GM21825 (cell line): Measurements from ENCODE around the gene GLRA1.
"Not testable (repeated sequence)": the region's sequence is repeated elsewhere in the genome, so short reads cannot be mapped to it uniquely, and the experiment has no call there.

Source experiments
- ATAC-seq: cut with Tn5 transposase; IDR thresholded peaks from one replicate; pipeline ENCODE4 v1.9.1; 2021; ENCODE audit warnings: mild to moderate bottlenecking, moderate library complexity; ENCODE audit not compliant: unreplicated experiment

The GLRA1 gene

DNA sequence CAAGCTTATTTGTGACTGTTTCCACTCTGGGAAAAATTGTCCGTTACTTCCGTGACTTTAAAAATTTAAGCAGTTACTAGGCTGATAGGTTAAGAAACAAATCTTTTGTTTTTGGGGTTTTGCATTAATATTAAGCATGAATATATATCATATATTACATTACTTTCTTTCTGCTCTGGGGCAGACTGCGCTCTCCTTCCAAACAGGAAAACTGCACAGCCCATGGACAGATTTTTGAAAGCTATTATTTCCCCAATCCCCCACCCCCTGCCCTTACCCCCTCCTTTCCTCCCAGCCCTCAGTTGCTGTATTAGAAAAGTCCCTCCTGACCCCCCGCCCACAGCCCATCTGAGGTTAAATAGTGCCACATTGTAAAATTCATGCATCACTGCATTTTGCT lies 102.5 kb downstream of the GLRA1 start:
- ATAC-seq, result no peak

GRCh38 chr5:151820903-151821302 lies 103.7 kb downstream of the GLRA1 start:
- no peak for ATAC-seq

DNA sequence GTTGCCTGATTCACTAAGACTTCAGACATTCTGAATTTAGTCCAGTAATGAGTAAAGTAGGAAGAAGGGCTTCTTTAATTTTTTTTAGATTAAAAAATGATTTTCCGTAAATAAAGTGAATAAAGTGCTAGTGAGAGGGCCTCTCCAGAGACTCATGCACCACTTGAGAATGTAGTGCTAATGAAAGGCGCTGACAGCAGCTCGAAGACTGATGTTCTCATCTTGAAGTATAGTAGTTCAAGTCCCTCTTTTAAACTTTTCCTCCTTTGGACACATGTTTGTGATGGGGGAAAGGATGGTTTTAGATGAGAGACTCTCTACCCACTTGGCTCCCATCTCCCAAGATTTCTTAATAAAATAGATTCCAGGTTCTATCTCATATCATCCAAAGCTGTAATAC lies 104.4 kb downstream of the GLRA1 start:
- ATAC-seq, result no peak

DNA sequence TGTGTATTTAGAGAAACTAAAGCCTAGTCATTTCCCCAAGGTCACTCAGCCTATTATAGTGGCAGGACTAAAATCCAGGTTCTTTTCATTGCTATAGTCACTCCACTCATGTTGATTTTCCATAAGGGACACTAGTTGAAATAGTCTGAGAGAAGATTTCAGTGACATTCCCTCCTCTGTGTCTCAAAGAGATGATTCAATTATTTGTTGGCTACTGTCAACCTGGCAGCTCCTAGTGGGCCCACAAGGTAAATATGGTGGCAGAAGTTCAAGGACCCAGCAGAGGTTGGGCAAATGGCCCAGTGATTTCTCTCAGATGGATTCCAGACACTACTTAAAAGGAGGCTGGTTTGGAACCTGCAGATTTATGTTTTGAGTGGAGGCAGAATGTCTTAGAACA lies 104.8 kb downstream of the GLRA1 start:
- ATAC-seq, result no peak

GRCh38 chr5:151815051-151815450 lies 109.6 kb downstream of the GLRA1 start:
- no peak for ATAC-seq

DNA sequence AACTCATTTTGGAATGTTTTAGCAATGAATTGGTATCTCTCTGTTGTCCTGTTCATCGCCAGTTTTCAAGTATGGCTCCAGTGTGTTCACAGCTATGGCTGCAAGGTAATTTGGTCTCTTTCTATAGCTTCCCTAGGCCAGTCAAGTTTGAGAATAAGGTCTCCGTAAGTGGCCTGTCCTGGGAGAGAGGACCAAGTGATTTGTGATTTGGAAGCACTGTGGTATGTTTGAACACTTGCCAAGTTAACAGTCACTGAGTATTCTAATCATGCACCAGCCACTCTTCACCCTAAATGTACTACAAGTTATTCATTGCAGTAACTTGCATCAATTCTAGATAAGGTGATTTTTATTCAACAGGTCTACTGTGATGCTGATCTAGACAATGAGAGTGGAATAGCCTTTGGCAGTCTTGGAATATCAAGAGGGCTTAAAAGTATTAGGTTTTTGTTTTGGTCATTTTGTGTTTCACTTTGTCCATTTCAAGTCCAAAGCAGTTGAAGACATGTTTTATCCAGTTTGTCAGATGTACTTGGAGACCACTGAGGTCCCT lies 111.8 kb downstream of the GLRA1 start:
- no peak for ATAC-seq

- ATAC-seq, result no peak
Observed at GRCh38 chr5:151811593-151812321, 112.9 kb downstream of the GLRA1 start.

DNA sequence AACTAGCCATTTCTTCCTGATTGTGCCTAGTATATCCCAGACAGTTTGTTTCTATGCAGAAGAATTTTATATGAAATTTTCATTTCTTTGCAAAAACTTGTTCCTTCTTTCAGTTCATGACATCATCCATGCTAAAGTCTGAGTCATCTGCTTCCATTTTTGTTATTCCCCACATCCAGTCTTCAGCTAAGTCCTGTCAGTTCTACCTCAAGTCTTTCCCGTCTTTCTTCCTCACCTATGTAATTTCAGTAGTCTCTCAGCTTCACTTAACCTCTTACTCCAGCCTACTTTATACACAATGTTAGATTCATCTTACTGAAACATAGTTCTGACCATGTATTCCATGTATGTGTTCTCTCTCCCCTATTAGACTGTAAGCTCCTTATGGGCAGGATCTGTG lies 113.8 kb downstream of the GLRA1 start:
- no peak for ATAC-seq

GRCh38 chr5:151810449-151810848 lies 114.2 kb downstream of the GLRA1 start:
- ATAC-seq, result no peak

GRCh38 chr5:151808451-151809169 lies 116.0 kb downstream of the GLRA1 start:
- ATAC-seq, result no peak

DNA sequence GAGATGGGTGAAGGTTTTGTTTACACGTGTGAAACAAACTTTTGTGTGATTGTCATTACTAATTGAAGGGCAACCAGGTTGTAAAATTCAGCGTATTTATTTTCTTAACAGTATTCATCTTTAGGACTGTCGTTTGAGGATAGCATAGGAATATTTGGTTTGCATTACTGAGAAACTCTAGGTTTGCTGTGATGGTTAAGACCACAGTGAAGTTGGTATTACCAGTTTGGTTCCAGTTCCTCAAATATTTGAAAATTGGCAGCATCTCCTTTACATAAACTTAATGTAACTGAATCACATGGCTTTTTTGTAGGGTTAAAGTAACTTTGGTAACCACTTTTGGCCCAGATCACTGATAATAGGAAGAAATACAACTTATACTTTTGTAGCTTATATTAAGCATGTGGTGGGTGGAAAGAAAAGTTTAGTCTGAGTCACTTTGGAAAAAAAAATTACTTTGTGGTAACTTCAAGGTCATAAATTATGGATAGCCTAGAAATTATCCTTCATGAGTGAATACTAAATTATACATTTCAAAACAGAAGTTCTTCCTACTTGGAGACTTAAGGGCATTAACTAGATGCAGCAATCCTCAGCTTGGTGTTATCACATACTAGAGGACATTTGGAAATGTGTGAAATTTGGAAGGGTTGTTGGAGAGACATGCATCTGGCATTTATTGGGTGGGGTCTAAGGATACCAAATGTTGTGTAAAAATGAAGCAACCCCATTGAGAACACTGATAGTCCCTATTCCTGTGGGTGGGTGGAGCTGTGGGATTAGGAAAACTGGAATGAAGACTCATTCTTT lies 119.0 kb downstream of the GLRA1 start:
- ATAC-seq, result no peak

- ATAC-seq, result peak; percentile 58
Observed at GRCh38 chr5:151800532-151800931, 124.1 kb downstream of the GLRA1 start.

- no peak for ATAC-seq
Observed at GRCh38 chr5:151799407-151799806, 125.2 kb downstream of the GLRA1 start.

DNA sequence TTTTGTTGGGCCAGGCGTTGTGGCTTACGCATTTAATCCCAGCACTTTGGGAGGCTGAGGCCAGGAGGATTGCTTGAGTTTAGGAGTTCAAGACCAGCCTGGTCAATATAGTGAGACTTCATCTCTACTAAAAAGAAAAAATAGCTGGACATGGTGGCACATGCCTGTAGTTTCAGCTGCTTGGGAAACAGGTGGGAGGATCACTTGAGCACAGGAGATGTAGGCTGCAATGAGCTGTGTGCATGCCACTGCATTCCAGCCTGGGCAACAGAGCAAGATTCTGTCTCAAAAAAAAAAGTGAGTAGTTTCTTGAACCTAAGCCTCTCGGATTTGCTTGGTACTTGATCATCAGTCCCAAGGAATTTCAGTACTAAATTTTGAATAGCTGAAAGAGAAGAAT lies 126.0 kb downstream of the GLRA1 start:
- ATAC-seq, result no peak

DNA sequence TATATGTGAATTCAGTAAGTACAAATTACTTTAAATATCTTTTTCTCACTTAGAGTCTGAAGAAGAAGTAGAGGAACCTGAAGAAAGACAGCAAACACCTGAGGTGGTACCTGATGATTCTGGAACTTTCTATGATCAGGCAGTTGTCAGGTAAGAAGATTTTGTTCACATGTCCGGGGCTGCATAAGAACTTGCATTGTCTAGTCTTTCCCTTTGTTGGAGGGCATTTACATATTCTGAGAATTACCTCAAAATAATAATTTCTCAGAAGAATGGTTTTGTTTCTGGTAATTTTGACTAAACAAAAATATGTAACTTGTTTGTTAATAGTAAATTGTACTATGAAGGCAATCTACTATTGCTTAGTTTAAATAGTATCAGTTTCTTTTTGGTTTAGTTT lies 129.2 kb downstream of the GLRA1 start:
- no peak for ATAC-seq

DNA sequence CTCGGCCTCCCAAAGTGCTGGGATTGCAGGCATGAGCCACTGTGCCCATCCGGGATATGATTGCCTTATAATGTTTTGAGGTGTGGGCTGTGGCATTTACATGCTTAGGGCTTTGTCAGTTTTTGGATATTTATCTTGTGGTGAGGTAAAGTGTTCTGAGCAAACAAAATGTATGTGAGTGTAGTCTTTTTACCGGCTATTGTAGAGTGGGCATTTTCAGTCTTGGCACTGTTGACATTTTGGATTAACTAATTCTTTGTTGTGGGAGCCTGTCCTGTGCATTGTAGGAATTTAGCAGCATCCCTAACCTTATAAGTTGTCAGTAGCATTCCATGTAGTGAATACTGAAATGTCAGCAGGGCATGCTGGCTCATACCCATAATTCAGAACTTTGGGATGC lies 131.3 kb downstream of the GLRA1 start:
- ATAC-seq, result no peak

- no peak for ATAC-seq
Observed at GRCh38 chr5:151787817-151788216, 136.8 kb downstream of the GLRA1 start.

DNA sequence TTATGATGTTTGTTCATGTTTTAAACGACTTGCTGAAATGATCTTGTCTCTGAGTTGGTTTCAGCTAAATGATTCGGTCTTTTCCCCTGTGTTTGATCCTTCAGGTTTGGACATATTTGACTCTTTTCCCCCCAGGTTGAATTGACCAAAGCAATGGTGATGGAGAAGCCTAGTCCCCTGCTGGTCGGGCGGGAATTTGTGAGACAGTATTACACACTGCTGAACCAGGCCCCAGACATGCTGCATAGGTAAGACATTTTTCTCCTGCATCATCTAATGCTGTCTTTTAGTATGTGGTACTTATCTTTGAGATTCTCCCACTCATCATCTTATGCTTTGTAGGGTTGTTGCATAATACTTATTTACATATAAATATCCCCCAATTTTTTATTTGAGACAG lies 138.2 kb downstream of the GLRA1 start:
- no peak for ATAC-seq

GRCh38 chr5:151784141-151784540 lies 140.5 kb downstream of the GLRA1 start:
- no peak for ATAC-seq

- ATAC-seq, result not testable (repeated sequence)
Observed at GRCh38 chr5:151783664-151784063, 141.0 kb downstream of the GLRA1 start.

GRCh38 chr5:151781201-151781600 lies 143.4 kb downstream of the GLRA1 start:
- no peak for ATAC-seq
